HCT116 (cell line): ENCODE results near the gene TMEM203. TPM values are rescaled to one million over a fixed set of nuclear protein-coding genes. Genes with fewer than 3 reads are reported as not detected.

ENCODE experiments used
- ATAC-seq: fragments of 200-7000 bp; cut with Tn5 transposase; 2 replicates; pipeline ENCODE4 v1.9.1; 2020; ENCODE audit warnings: mild to moderate bottlenecking, moderate library complexity
- BruUV-seq: library from RNA; stranded (reverse); fragments of 400-500 nt; replicated peaks from 2 replicates; lab custom pipeline; 2021; lab: Mats Ljungman, UMichigan
- CTCF ChIA-PET: fragments of 300-600 bp; sonication (Branson Sonifier 250); formaldehyde crosslinking; loops from one replicate; lab custom pipeline; 2021; ENCODE audit warnings: antibody characterized with exemption; lab: Charles Lee
- POLR2A ChIA-PET: fragments of 300-600, 350-600 bp; sonication (Branson Sonifier 250); formaldehyde crosslinking; loops from one replicate; lab custom pipeline; 2021; ENCODE audit warnings: antibody characterized with exemption; lab: Charles Lee
- RAD21 ChIA-PET, 2 experiments: fragments of 300-600 bp; sonication (Branson Sonifier 250); formaldehyde crosslinking; loops; one replicate each; lab custom pipeline; 2023; ENCODE audit warnings: low total read pairs in 2 of 2; ENCODE audit not compliant: uncharacterized antibody in 2 of 2, unreplicated experiment in 2 of 2, low non-redundant PET in 1 of 2; lab: Charles Lee
- DNase-seq: peaks from one replicate; pipeline ENCODE4 v3.0.0-alpha.2; 2010; ENCODE audit warnings: low read depth, low spot score
- H2AFZ ChIP-seq: fragments of 200-600 bp; shearing (Covaris generic), sonication (generic); 2 replicates; pipeline ENCODE4 v1.6.1; 2017; ENCODE audit warnings: low read depth, mixed run types, mixed read lengths, antibody characterized with exemption, low read length; ENCODE audit not compliant: poor library complexity, severe bottlenecking
- H3K27ac ChIP-seq: 2 replicates; pipeline ENCODE4 v1.5.1; 2012; ENCODE audit warnings: low read depth, low read length
- H3K27me3 ChIP-seq: fragments of 200-600 bp; sonication (generic); 2 replicates; pipeline ENCODE4 v1.6.1; 2016; ENCODE audit warnings: mixed run types, low read length, mixed read lengths; ENCODE audit not compliant: insufficient read depth
- H3K36me3 ChIP-seq, 2 experiments: fragments of 200-500 bp in 1 of 2; fragments of 200-600 bp in 1 of 2; sonication (Bioruptor generic) in 1 of 2; sonication (generic) in 1 of 2; 2 replicates each; pipeline versions ENCODE4 v1.5.1 to v1.6.1; 2014 to 2016; ENCODE audit warnings: low read length in 2 of 2, inconsistent platforms in 1 of 2, mixed read lengths in 1 of 2, mixed run types in 1 of 2; ENCODE audit not compliant: insufficient read depth in 2 of 2, control insufficient read depth in 1 of 2
- H3K4me1 ChIP-seq, 2 experiments: fragments of 200-600 bp in 1 of 2; sonication (generic) in 1 of 2; 2 replicates each; pipeline versions ENCODE4 v1.5.1 to v1.6.1; 2012 to 2017; ENCODE audit warnings: low read length in 2 of 2, inconsistent platforms in 1 of 2, mild to moderate bottlenecking in 1 of 2, mixed read lengths in 1 of 2, mixed run types in 1 of 2, moderate library complexity in 1 of 2; ENCODE audit not compliant: insufficient read depth in 2 of 2, control insufficient read depth in 1 of 2
- H3K4me2 ChIP-seq: fragments of 200-600 bp; sonication (generic); 2 replicates; pipeline ENCODE4 v1.6.1; 2017; ENCODE audit warnings: mixed run types, low read length, mixed read lengths
- H3K4me3 ChIP-seq, 2 experiments: fragments of 200-600 bp in 1 of 2; sonication (generic) in 1 of 2; replicated peaks in 1 of 2; 2 replicates each; pipeline ENCODE4 v1.5.1; 2011 to 2016; ENCODE audit warnings: low read length in 2 of 2, control low read depth in 1 of 2, low read depth in 1 of 2, mild to moderate bottlenecking in 1 of 2, mixed read lengths in 1 of 2, mixed run types in 1 of 2
- H3K79me2 ChIP-seq: fragments of 200-600 bp; sonication (generic); 2 replicates; pipeline ENCODE4 v1.6.1; 2017; ENCODE audit warnings: mild to moderate bottlenecking, mixed run types, low read length, moderate library complexity, mixed read lengths; ENCODE audit not compliant: insufficient read depth
- H3K9ac ChIP-seq: fragments of 200-600 bp; sonication (generic); 2 replicates; pipeline ENCODE4 v1.6.1; 2016; ENCODE audit warnings: low read length, mixed read lengths
- H3K9me2 ChIP-seq: fragments of 200-600 bp; sonication (generic), shearing (Covaris generic); 2 replicates; pipeline ENCODE4 v1.6.1; 2017; ENCODE audit warnings: mixed run types, mild to moderate bottlenecking, moderate library complexity; ENCODE audit not compliant: insufficient read depth
- H3K9me3 ChIP-seq, 2 experiments: fragments of 200-500 bp in 1 of 2; fragments of 200-600 bp in 1 of 2; sonication (Bioruptor generic) in 1 of 2; sonication (generic) in 1 of 2; 2 replicates each; pipeline ENCODE4 v1.6.1; 2014 to 2017; ENCODE audit warnings: low read length in 2 of 2, mixed read lengths in 2 of 2, inconsistent platforms in 1 of 2, low read depth in 1 of 2, mild to moderate bottlenecking in 1 of 2, mixed run types in 1 of 2, moderate library complexity in 1 of 2; ENCODE audit not compliant: control insufficient read depth in 1 of 2, insufficient read depth in 1 of 2
- H4K20me1 ChIP-seq: fragments of 200-600 bp; sonication (generic), shearing (Covaris generic); 2 replicates; pipeline ENCODE4 v1.6.1; 2017; ENCODE audit warnings: mixed run types, mild to moderate bottlenecking, moderate library complexity; ENCODE audit not compliant: insufficient read depth
- CBX3 ChIP-seq: IDR thresholded peaks from 2 replicates; pipeline ENCODE4 v1.6.1; 2012; ENCODE audit warnings: low read depth
- EGR1 ChIP-seq: IDR thresholded peaks from 2 replicates; pipeline ENCODE4 v1.6.1; 2012; ENCODE audit warnings: low read depth
- ELF1 ChIP-seq: IDR thresholded peaks from 2 replicates; pipeline ENCODE4 v1.6.1; 2012; ENCODE audit warnings: low read depth, borderline replicate concordance
- SP1 ChIP-seq: IDR thresholded peaks from 2 replicates; pipeline ENCODE4 v1.6.1; 2012; ENCODE audit warnings: low read depth
- SRF ChIP-seq: IDR thresholded peaks from 2 replicates; pipeline ENCODE4 v1.6.1; 2012; ENCODE audit warnings: low read depth
- YY1 ChIP-seq: IDR thresholded peaks from 2 replicates; pipeline ENCODE4 v1.6.1; 2011; ENCODE audit warnings: low read length, low read depth, moderate library complexity, mild to moderate bottlenecking; ENCODE audit not compliant: insufficient replicate concordance; ENCODE audit errors: extremely low read depth
- intact Hi-C: fragments of 100-400 bp; cut with micrococcal nuclease; formaldehyde crosslinking; loops from 2 replicates; pipeline ENCODE4 v1.10.0; 2022
- total RNA-seq: library from RNA; stranded (reverse); gene quantifications from one replicate; pipeline ENCODE4 v1.2.1, GENCODE V29; 2021; ENCODE audit not compliant: unreplicated experiment
- TF ChIP-seq, protein P1 (sequence below), 3 experiments: fragments of 200-600 bp in 1 of 3; sonication (generic) in 1 of 3; IDR thresholded peaks in 2 of 3; conservative IDR thresholded peaks in 1 of 3; 2 replicates each; pipeline ENCODE4 v1.5.1; 2012 to 2017; ENCODE audit warnings: low read depth in 2 of 3, low read length in 2 of 3, antibody characterized with exemption in 1 of 3, borderline replicate concordance in 1 of 3, control low read depth in 1 of 3, mild to moderate bottlenecking in 1 of 3, mixed read lengths in 1 of 3, mixed run types in 1 of 3, moderate library complexity in 1 of 3; ENCODE audit not compliant: insufficient read depth in 1 of 3
- TF ChIP-seq, protein P2 (sequence below): IDR thresholded peaks from 2 replicates; pipeline ENCODE4 v1.6.1; 2011; ENCODE audit warnings: mild to moderate bottlenecking, low read length, moderate library complexity; ENCODE audit not compliant: insufficient replicate concordance; ENCODE audit errors: extremely low read depth
- TF ChIP-seq, protein P3 (sequence below): IDR thresholded peaks from 2 replicates; pipeline ENCODE4 v1.6.1; 2012

TMEM203 gene
- total RNA-seq, 1 experiment from 2014 or later = 45.0 TPM

DNA sequence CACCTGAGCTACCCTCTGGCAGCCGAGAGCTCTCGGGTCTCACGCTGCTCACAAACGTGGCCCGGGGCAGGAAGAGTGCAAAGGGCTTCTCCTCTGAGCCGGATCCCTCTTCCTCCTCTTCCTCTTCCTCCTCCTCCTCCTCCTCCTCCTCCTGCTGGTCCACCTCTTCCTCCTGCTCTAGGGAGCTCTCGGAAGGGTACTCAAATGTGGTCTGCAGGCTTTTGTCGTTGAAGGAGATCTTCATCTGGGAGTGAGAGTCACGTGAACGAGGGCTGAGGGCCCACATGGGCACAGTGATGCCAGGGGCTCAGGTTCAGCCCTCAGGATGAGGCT lies 13.0 kb downstream of the TMEM203 start:
- Histone ChIP-seq H3K9me2 (no peaks in the 10 kb centered on the region), H3K4me1 (peaks cover 26 to 42% of the 10 kb centered on the region in 2 experiments), H2AFZ (no peak overlapping the region), H3K27ac (no peak overlapping the region), H3K9ac (no peak overlapping the region), H3K79me2 (peaks cover 39% of the 10 kb centered on the region), H3K36me3 (peaks cover 0 to 7% of the 10 kb centered on the region in 2 experiments; a peak in 1 of 4 replicates), H3K4me2 (no peak overlapping the region), H3K9me3 (no peaks in the 10 kb centered on the region), H3K27me3 (no peaks in the 10 kb centered on the region), H3K4me3 (no peak overlapping the region), H4K20me1 (no peaks in the 10 kb centered on the region)
- no peak for ATAC-seq
- DNase-seq = no peak
- ChIA-PET POLR2A (no interaction called here), CTCF (no interaction called here), RAD21 (no interaction called here)
- no TSS peak for BruUV-seq
- intact Hi-C loops = no loop called here
- TF ChIP-seq, protein P1, sequence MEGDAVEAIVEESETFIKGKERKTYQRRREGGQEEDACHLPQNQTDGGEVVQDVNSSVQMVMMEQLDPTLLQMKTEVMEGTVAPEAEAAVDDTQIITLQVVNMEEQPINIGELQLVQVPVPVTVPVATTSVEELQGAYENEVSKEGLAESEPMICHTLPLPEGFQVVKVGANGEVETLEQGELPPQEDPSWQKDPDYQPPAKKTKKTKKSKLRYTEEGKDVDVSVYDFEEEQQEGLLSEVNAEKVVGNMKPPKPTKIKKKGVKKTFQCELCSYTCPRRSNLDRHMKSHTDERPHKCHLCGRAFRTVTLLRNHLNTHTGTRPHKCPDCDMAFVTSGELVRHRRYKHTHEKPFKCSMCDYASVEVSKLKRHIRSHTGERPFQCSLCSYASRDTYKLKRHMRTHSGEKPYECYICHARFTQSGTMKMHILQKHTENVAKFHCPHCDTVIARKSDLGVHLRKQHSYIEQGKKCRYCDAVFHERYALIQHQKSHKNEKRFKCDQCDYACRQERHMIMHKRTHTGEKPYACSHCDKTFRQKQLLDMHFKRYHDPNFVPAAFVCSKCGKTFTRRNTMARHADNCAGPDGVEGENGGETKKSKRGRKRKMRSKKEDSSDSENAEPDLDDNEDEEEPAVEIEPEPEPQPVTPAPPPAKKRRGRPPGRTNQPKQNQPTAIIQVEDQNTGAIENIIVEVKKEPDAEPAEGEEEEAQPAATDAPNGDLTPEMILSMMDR (IDR thresholded peaks at IDR 0.05 in 2 of 3, conservative IDR thresholded peaks at IDR 0.05 in 1 of 3; ENCODE audit: borderline replicate concordance in 1 of 3, insufficient read depth in 1 of 3, low read depth in 2 of 3, low read length in 2 of 3) = no peak

DNA sequence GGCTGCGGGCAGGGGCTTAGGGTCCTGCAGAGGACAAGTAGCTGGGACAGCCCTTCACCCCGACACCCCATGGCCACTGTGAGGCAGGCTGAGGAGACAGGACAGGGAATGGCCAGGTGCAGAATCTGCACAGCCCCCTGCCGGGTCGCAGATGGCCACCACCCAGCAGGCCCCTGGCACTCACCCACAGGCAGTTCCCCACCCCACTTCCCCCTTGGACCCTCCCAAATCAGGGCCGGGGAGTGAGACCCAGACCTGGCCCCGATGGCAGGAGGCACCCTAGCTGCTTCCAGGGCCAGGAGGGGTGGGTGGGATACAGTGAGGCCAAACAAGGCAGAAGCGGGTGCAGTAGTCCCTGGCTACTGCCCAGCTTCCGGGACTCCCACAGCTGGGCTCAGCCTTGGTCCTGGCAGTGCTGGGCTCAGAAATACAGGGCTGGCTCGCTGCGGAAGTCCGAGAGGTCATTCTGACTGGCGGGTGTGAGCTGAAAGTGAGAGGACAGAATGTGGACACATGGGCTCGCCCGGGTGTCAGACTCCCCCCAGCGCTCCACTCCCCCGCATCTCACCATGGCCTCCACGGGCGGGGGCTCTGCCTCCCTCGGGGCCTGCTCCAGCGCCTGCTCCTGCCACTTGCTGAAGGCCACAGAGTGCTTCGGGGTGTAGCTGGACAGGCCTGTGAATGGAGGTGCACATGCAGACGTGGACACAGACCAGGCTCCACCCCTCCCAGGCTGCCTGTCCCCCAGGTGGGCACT lies 13.6 kb downstream of the TMEM203 start:
- no peak overlapping the region for H3K9ac ChIP-seq
- peaks cover 44% of the 10 kb centered on the region for H3K79me2 ChIP-seq
- ChIA-PET RAD21 (no interaction called here), POLR2A (no interaction called here), CTCF (no interaction called here)
- H3K4me1 ChIP-seq = peaks cover 31 to 48% of the 10 kb centered on the region in 2 experiments
- H2AFZ ChIP-seq = no peak overlapping the region
- no peak overlapping the region for H3K4me2 ChIP-seq
- no peaks in the 10 kb centered on the region for H3K27me3 ChIP-seq
- H4K20me1 ChIP-seq = no peaks in the 10 kb centered on the region
- H3K9me3 ChIP-seq = no peaks in the 10 kb centered on the region
- no peak overlapping the region for H3K27ac ChIP-seq
- DNase-seq (no peak), ATAC-seq (no peak)
- no peaks in the 10 kb centered on the region for H3K9me2 ChIP-seq
- TF ChIP-seq SP1 (no peak), EGR1 (no peak), ELF1 (no peak), SRF (no peak), CBX3 (no peak), YY1 (no peak)
- TF ChIP-seq, protein P1 (IDR thresholded peaks at IDR 0.05 in 2 of 3, conservative IDR thresholded peaks at IDR 0.05 in 1 of 3; ENCODE audit: borderline replicate concordance in 1 of 3, insufficient read depth in 1 of 3, low read depth in 2 of 3, low read length in 2 of 3) = no peak
- TF ChIP-seq, protein P2, sequence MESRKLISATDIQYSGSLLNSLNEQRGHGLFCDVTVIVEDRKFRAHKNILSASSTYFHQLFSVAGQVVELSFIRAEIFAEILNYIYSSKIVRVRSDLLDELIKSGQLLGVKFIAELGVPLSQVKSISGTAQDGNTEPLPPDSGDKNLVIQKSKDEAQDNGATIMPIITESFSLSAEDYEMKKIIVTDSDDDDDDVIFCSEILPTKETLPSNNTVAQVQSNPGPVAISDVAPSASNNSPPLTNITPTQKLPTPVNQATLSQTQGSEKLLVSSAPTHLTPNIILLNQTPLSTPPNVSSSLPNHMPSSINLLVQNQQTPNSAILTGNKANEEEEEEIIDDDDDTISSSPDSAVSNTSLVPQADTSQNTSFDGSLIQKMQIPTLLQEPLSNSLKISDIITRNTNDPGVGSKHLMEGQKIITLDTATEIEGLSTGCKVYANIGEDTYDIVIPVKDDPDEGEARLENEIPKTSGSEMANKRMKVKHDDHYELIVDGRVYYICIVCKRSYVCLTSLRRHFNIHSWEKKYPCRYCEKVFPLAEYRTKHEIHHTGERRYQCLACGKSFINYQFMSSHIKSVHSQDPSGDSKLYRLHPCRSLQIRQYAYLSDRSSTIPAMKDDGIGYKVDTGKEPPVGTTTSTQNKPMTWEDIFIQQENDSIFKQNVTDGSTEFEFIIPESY = no peak
- TF ChIP-seq, protein P3, sequence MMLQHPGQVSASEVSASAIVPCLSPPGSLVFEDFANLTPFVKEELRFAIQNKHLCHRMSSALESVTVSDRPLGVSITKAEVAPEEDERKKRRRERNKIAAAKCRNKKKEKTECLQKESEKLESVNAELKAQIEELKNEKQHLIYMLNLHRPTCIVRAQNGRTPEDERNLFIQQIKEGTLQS = no peak
- H3K36me3 ChIP-seq = peaks cover 0 to 12% of the 10 kb centered on the region in 2 experiments; a peak in 1 of 4 replicates
- no TSS peak for BruUV-seq
- H3K4me3 ChIP-seq = no peak overlapping the region
- intact Hi-C loops = no loop called here
